Epidermal melanocyte (primary cell): ENCODE measurements around the gene TUBB.
A peak's percentile ranks its signal among the peaks of the same experiment; 100 is the strongest.

ENCODE experiments used
- DNase-seq: peaks from one replicate; pipeline ENCODE4 v3.0.0; 2011; ENCODE audit warnings: low spot score; ENCODE audit not compliant: insufficient read length

The TUBB gene

GRCh38 chr6:30687659-30688431 is 32.3 kb upstream of the TUBB start:
- no peak for DNase-seq

GRCh38 chr6:30688569-30688968 is 31.6 kb upstream of the TUBB start:
- DNase-seq = no peak

GRCh38 chr6:30689022-30689865 is 30.9 kb upstream of the TUBB start:
- no peak for DNase-seq

- no peak for DNase-seq
These were observed 30.2 kb upstream of the TUBB start for GRCh38 chr6:30689985-30690384.

- peak; percentile 72 for DNase-seq
These were observed 29.5 kb upstream of the TUBB start, which contains the start of gene NRM for GRCh38 chr6:30690403-30691207. NRM (minus strand) TSS chr6:30690984; CDS start chr6:30690974, 10 bp downstream.

GRCh38 chr6:30691208-30691847 is 28.8 kb upstream of the TUBB start:
- no peak for DNase-seq

GRCh38 chr6:30696432-30696831 is 23.7 kb upstream of the TUBB start:
- DNase-seq = no peak

GRCh38 chr6:30700340-30700739 is 19.8 kb upstream of the TUBB start:
- DNase-seq = no peak

- DNase-seq = no peak
These were observed 17.1 kb upstream of the TUBB start for GRCh38 chr6:30703011-30703410.

- DNase-seq = no peak
These were observed 16.3 kb upstream of the TUBB start for GRCh38 chr6:30703821-30704220.

GRCh38 chr6:30705620-30706019 is 14.5 kb upstream of the TUBB start:
- DNase-seq = no peak

GRCh38 chr6:30707281-30707850 is 12.8 kb upstream of the TUBB start:
- DNase-seq = no peak

GRCh38 chr6:30709101-30709868 is 10.9 kb upstream of the TUBB start:
- DNase-seq = no peak

GRCh38 chr6:30711758-30712380 is 8.3 kb upstream of the TUBB start:
- no peak for DNase-seq

- DNase-seq = no peak
These were observed 7.7 kb upstream of the TUBB start for GRCh38 chr6:30712441-30712945.

GRCh38 chr6:30714263-30714662 is 5.9 kb upstream of the TUBB start:
- no peak for DNase-seq

- DNase-seq = no peak
These were observed 3.3 kb upstream of the TUBB start for GRCh38 chr6:30716879-30717128.

- DNase-seq = peak; percentile 91
These were observed 2.9 kb upstream of the TUBB start, which contains the start of gene MDC1 for GRCh38 chr6:30717129-30717844. MDC1 (minus strand) TSS chr6:30717281; CDS start chr6:30715175, 2,106 bp downstream.
